Stimulated activated CD4-positive, alpha-beta T cell treated with anti-CD3 and anti-CD28 coated beads, Interleukin-2, amount 100 ng/mL, for 4 hours (primary cell): ENCODE results near the gene RFC2.
"Not testable (repeated sequence)": the region's sequence is repeated elsewhere in the genome, so short reads cannot be mapped to it uniquely, and the experiment has no call there.

Experiments used
- DNase-seq: peaks from one replicate; pipeline ENCODE4 v3.0.0-alpha.2; 2020; ENCODE audit warnings: low read depth

The RFC2 gene

DNA sequence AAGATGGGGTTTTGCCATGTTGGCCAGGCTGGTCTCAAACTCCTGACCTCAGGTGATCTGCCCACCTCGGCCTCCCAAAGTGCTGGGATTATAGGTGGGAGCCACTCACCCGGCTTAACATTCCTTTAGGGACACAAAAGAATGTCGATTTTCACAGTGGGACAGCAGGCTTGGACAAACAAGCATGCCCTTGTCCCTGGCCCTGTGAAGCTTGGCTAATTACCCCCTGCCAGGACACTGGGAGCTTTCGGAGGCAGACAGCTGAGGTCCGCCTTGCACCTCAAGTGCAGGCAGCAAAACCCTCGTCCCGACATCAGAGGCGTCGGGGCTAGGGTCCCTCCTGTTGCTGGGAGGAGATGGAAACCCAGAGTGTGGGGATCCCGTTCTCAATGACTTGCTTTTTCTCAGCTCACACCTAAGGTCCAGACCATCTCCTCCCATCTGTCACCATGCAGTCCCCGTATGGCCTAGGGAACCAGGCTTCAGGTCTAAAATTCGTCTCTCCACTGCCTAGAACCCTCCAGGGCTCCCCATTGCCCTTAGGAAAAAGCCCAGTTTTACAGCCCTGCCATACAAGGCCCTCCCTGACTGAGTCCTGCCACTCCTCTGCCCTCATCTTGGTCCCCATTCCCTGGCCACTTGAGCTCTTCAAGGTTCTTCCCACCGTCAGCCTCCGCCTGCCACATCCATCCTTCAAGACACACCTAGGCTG is 28.7 kb upstream of the RFC2 start:
- DNase-seq = no peak

- DNase-seq = no peak
Observed at GRCh38 chr7:74280985-74281384, 26.8 kb upstream of the RFC2 start.

DNA sequence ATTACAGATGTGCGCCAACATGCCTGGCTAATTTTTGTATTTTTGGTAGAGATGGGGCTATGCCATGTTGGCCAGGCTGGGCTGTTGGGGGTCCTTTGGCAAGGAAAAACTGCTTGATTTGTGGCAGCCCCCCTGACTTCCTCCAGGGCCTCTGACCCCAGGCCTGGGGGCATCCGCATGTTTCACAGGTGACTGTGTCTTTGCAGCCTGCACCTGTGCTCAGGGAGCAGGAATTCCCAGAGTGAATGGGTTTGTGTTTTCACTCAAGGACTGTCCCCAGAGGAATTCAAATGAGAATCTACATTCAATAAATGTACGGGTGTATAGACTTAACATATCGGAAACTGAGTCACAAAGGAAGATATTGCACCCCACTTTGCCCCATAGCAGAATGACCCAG is 23.4 kb upstream of the RFC2 start:
- no peak for DNase-seq

GRCh38 chr7:74275401-74275881 is 21.2 kb upstream of the RFC2 start:
- DNase-seq = no peak

- no peak for DNase-seq
Observed at GRCh38 chr7:74272305-74273038, 18.3 kb upstream of the RFC2 start.

DNA sequence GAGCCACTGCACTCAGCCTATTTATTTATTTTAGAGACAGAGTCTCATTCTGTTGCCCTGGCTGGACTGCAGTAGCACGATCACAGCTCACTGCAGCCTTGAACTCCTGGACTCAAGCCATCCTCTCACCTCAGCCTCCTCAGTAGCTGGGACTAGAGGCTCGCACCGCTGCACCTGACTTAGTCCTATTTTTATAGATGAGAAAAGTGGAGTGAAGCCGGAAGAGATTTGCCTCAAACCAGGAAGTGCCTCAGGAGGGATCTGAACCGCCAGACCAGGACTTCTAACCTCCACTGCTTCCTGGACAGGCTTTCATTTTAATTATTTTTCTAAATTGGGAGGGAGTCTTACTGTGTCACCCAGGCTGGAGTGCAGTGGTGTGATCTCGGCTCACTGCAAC is 17.5 kb upstream of the RFC2 start:
- no peak for DNase-seq

DNA sequence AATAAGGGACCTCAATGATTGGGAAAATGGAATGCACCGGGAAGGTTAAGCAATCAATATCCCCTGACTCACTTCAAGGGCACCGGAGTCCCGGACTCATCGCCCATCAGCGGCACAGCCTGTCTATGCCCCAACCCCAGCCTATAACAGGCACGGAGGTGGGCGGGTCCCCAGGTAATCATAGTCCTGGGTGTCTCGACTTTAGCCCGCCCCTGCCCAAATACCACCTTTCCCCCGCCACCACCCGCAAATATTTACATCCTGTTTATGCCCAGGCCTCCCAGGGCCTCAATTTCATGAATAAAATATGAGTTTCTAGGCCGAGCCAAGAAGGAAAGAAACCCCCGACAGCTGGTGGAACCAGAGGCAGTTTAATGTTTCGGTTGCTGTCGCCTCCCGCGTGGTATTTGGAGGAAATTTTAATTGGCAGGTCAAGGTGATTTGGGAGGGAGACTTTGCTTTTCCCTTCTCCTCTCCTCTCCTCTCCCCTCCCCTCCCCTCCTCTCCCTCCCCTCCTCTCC is 15.6 kb upstream of the RFC2 start:
- peak; percentile 16 for DNase-seq

DNA sequence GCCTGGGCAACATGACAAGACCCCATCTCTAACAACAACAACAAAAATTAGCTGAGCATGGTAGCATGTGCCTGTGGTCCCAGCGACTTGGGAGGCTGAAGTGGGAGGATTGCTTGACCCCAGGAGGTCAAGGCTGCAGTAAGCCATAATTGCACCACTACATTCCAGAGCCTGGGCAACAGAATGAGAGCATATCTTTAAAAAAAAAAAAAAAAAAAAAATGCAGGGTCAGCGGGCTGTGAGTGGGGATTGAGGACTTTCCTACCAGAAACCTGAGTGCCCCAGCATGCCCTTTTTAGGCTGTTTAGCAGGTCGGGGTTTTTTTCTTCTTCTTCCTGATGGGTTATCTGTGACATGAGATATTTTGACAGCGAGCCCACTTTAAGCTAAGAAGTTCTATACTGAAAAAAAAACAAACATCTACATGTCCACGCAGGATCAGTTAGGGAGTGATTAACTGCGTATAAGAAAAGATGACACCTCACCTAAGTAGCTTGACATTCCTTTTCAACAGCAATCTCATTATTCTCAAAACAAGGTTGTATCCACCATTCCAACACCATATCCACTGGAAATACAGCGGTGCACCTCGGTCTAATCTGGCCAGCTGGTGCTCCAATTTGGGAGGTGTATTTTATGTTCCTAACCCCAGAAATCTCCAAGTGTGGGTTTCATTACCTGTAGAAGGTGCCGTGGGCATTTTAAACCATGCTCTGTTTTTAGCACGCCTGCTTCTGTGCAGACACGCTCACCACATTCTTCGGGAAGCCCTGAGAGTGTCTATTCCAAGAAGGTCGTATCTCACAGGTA is 13.8 kb upstream of the RFC2 start:
- DNase-seq = no peak

DNA sequence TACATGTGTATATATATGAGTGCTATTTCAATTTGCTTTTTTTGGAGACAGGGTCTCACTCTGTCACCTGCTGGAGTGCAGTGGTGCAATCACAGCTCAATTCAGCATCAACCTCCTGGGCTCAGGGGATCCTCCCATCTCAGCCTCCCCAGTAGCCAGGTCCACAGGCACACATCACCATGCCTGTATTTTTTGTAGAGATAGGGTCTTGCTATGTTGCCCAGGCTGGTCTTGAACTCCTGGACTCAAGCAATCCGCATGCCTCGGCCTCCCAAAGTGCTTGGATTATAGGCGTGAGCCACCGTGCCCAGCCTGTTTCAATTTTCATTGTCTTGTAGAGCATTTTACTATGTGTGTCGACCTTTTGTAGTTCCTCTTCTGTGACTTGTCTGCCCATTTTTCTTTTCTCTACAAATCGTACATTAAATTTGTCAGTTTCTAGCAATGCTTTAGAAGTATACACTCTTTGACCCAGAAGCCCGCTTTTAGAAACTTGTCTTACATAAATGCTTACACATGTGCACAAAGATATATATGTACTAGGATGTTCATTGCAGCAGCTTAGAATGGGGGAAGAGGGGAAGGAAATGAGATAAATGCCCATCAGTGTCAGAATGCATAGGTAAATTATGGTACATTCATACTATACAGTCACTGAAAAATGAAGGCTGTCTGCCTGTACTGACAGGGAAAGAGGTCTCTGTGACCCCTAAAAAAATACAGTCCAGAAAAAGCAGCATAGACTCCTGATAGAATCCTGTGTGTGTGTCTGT is 12.2 kb upstream of the RFC2 start:
- DNase-seq = no peak

DNA sequence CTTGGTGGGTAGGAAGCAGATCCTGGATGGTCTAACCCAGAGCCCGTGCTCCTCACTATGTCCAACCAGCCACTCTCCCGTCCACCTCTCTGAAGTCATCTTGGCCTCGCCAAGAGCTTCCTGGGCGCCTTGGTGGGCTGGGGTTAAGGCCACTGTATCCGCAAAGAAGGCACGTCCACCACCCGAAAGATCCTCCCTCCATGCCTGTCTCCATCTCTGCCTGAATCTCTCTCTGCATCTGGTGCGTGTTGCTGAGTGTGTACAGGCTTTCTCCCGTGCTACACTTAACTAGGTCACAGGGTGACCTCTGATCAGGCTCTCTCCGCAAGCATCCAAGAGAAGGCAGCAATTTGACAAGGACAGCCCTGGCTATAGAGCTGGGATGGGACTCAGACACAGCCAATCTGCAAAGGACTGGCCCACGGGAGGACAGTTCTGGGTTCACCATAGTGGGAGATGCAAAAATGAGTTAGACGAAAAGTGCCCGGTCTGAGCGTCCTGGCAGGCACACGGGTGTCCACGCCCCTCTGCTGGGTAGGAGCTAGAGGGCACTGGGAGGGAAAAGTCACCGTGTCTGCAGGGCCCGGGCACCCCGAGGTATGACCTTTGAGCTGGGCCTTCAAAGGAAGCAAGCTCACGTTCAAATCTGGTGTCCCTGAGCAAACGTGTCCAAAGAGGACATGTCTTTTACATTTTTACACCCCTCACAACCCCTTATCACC is 9.4 kb upstream of the RFC2 start:
- DNase-seq = no peak

GRCh38 chr7:74262639-74263398 is 8.6 kb upstream of the RFC2 start:
- DNase-seq = no peak

DNA sequence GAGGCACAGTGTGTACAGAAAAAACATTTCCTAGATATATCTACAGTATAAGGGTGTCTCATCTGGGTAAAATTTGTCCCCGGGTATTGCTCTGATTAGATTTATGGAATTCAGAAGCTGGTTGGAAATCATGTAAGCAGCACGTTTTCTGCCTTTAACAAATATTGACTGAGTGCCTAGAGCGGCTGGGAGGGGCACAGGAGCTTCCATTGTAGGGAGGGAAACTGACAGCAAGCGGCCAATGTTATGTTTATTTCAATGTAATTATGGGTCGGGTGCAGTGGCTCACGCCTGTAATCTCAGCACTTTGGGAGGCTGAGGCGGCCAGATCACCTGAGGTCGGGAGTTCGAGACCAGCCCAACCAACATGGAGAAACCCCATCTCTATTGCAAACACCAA is 4.4 kb upstream of the RFC2 start:
- no peak for DNase-seq

DNA sequence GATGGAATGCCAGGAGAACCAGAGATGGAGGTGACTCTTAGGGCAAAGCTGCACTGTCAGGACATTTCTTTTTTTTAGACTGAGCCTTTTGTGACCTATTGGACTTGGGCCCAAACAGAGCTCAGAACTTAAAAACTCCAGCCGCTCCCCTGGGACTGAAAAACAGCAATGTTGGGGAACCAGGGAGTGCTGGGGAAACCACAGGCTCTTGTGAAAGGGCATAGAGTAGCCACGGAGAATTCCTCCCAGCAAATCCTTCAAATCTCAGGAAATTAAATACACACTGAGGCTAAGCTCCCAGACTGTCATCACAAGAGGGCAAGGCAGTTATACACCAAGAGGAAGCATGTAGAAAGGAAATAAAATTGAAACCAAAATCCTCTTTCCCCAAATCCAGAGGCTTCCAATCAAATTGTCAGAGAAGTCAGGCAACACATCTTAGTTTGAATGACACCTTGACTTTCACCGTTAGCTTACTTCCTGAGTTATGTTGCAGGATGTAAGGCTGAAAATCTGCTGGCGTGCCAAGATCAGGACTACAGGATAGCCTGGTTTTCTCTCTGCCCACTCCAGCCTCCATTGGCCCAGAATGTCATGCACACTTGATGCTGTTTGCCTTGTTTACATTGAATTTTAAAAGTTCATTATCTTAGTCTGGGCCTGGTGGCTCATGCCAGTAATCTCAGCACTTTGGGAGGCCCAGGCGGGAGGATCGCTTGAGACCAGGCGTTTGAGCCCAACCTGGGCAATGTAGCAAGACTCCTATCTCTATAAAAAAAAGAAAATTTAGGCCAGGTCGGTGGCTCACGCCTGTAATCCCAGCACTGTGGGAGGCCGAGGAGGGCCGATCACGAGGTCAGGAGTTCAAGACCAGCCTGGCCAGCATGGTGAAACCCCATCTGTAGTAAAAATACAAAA is 2.6 kb upstream of the RFC2 start:
- DNase-seq = no peak

- not testable (repeated sequence) for DNase-seq
Observed at GRCh38 chr7:74255461-74255860, 1.3 kb upstream of the RFC2 start.

DNA sequence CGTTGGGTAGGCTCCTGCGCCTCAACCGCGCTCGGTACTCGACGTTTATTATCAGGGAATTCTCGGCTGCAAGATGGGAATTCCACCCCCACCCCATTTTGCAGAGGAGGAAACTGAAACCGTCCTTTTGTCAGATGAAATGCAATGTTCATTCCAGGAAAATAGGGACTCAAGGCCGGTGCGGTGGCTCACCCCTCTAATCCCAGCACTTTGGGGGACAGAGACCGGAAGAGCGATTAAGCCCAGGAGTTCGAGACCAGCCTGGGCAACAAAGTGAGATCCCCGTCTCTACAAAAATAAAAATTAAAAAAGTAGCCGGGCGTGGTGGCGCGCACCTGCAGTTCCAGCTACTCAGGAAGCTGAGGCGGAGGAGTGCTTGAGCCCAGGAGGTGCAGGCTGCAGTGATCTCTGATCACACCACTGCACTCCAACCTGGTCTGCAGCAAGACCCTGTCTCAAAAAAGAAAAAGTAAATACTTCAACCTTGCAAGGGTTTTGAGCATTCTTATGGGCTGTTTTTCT is 720 bp upstream of the RFC2 start:
- DNase-seq = no peak

DNA sequence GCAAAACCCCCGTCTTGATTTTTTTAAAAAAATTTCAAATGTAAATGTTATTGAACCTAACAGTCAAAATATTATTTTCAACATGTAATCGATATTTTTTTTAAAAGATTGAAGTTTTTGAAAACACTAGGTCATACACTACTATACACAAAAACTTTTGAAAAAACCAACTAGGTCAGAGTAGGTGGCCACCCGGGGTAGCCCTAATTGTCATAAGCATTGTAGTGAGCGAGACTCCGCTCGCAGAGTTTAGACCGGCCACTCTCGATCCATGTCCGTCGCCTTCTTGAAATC is 417 bp downstream of the RFC2 start:
- no peak for DNase-seq

DNA sequence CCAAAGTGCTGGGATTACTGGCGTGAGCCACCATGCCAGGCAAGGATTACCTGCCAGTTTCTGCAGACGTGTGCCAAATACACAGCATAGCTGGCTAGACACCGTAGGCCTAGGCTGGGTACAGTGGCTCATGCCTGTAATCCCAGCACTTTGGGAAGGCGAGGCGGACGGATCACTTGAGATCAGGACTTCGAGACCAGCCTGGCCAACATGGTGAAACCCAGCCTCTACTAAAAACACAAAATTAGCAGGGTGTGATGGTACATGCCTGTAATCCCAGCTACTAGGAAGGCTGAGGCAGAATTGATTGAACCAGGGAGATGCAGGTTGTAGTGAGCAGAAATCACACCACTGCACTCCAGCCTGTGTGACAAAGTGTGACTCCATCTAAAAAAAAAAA is 868 bp downstream of the RFC2 start:
- no peak for DNase-seq

GRCh38 chr7:74252893-74253292 is 1.3 kb downstream of the RFC2 start:
- no peak for DNase-seq

DNA sequence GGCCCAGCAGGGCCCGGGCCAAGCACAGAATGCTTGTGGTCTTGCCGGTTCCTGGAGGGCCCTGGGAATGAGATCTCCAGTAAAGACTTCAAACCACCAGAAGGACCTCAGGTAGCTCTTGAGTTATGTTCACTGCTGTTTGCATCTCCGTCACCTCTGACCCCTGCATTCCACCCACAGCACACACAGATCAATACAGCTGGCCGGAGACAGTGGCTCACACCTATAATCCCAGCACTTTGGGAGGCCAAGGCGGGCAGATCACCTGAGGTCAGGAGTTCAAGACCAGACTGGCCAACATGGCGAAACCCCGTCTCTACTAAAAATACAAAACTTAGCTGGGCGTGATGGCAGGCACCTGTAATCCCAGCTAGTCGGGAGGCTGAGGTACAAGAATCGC is 5.1 kb downstream of the RFC2 start:
- DNase-seq = not testable (repeated sequence)
